HG03064 (cell line): ENCODE data around the gene NFIA.

Source experiments
- ATAC-seq: cut with Tn5 transposase; IDR thresholded peaks from one replicate; pipeline ENCODE4 v1.9.1; 2021; ENCODE audit warnings: low read depth; ENCODE audit not compliant: unreplicated experiment

Gene NFIA

GRCh38 chr1:61174060-61174795, 91.9 kb downstream of the NFIA start:
- no peak for ATAC-seq

- no peak for ATAC-seq
These were observed 93.6 kb downstream of the NFIA start for GRCh38 chr1:61175976-61176375.

- no peak for ATAC-seq
These were observed 99.0 kb downstream of the NFIA start for GRCh38 chr1:61181067-61182038.

GRCh38 chr1:61182049-61182448, 99.7 kb downstream of the NFIA start:
- ATAC-seq, result no peak

GRCh38 chr1:61182480-61182879, 100.1 kb downstream of the NFIA start:
- ATAC-seq, result no peak

- no peak for ATAC-seq
These were observed 101.2 kb downstream of the NFIA start for GRCh38 chr1:61183471-61184039.

- no peak for ATAC-seq
These were observed 101.8 kb downstream of the NFIA start for GRCh38 chr1:61184040-61184713.

GRCh38 chr1:61184714-61185106, 102.3 kb downstream of the NFIA start:
- no peak for ATAC-seq

- no peak for ATAC-seq
These were observed 104.4 kb downstream of the NFIA start for GRCh38 chr1:61186753-61187152.

- ATAC-seq, result no peak
These were observed 105.2 kb downstream of the NFIA start for GRCh38 chr1:61187352-61188086.

- ATAC-seq, result no peak
These were observed 107.8 kb downstream of the NFIA start for GRCh38 chr1:61190153-61190552.

GRCh38 chr1:61190618-61191432, 108.5 kb downstream of the NFIA start:
- ATAC-seq, result no peak

GRCh38 chr1:61191433-61191720, 109.0 kb downstream of the NFIA start:
- no peak for ATAC-seq

- no peak for ATAC-seq
These were observed 110.4 kb downstream of the NFIA start for GRCh38 chr1:61192663-61193330.

GRCh38 chr1:61193808-61194207, 111.4 kb downstream of the NFIA start:
- no peak for ATAC-seq

GRCh38 chr1:61198554-61198953, 116.2 kb downstream of the NFIA start:
- ATAC-seq, result no peak

- ATAC-seq, result no peak
These were observed 118.7 kb downstream of the NFIA start for GRCh38 chr1:61201035-61201434.

- ATAC-seq, result no peak
These were observed 120.7 kb downstream of the NFIA start for GRCh38 chr1:61202854-61203598.
